Astrocyte (in vitro differentiated cells and primary cell): ENCODE measurements around the gene PADI2. TPM values are rescaled to one million over a fixed set of nuclear protein-coding genes. Genes with fewer than 3 reads are reported as not detected.

ENCODE experiments used
- DNase-seq: peaks from one replicate; pipeline ENCODE4 v3.0.0-alpha.2; 2010; ENCODE audit warnings: low read depth
- FAIRE-seq: peaks from 2 replicates; lab custom pipeline; 2011; peaks lifted over from hg19 to GRCh38; lab: Jason Lieb, UNC
- H2AFZ ChIP-seq: 2 replicates; pipeline ENCODE4 v1.6.0; 2012; ENCODE audit warnings: low read depth, low read length, inconsistent platforms
- H3K27ac ChIP-seq: 2 replicates; pipeline ENCODE4 v1.5.1; 2011; ENCODE audit warnings: low read depth, low read length, inconsistent platforms
- H3K27me3 ChIP-seq: 2 replicates; pipeline ENCODE4 v1.6.0; 2011; ENCODE audit warnings: low read length, inconsistent platforms; ENCODE audit not compliant: insufficient read depth
- H3K36me3 ChIP-seq: 2 replicates; pipeline ENCODE4 v1.5.1; 2011; ENCODE audit warnings: low read length, inconsistent platforms; ENCODE audit not compliant: insufficient read depth
- H3K4me1 ChIP-seq: 2 replicates; pipeline ENCODE4 v1.5.1; 2011; ENCODE audit warnings: low read length, inconsistent platforms; ENCODE audit not compliant: insufficient read depth
- H3K4me2 ChIP-seq: 2 replicates; pipeline ENCODE4 v1.6.0; 2012; ENCODE audit warnings: low read length, inconsistent platforms
- H3K4me3 ChIP-seq: 2 replicates; pipeline ENCODE4 v1.5.1; 2011; ENCODE audit warnings: low read depth, mild to moderate bottlenecking, low read length, inconsistent platforms; ENCODE audit not compliant: insufficient read depth
- H3K79me2 ChIP-seq: 2 replicates; pipeline ENCODE4 v1.6.0; 2012; ENCODE audit warnings: mild to moderate bottlenecking, low read length, inconsistent platforms; ENCODE audit not compliant: insufficient read depth
- H3K9ac ChIP-seq: 2 replicates; pipeline ENCODE4 v1.6.0; 2012; ENCODE audit warnings: mild to moderate bottlenecking, low read length, inconsistent platforms
- H3K9me3 ChIP-seq: 2 replicates; pipeline ENCODE4 v1.5.1; 2012; ENCODE audit warnings: low read depth, mild to moderate bottlenecking, low read length, inconsistent platforms; ENCODE audit not compliant: insufficient read depth
- H4K20me1 ChIP-seq: 2 replicates; pipeline ENCODE4 v1.6.0; 2012; ENCODE audit warnings: low read length, inconsistent platforms; ENCODE audit not compliant: insufficient read depth
- H3K27ac Mint-ChIP-seq: one replicate; pipeline ENCODE4 v1.8.0; 2021; ENCODE audit warnings: mild to moderate bottlenecking, mixed read lengths; ENCODE audit not compliant: unreplicated experiment
- H3K27me3 Mint-ChIP-seq: one replicate; pipeline ENCODE4 v1.8.0; 2021; ENCODE audit warnings: low read depth, mixed read lengths; ENCODE audit not compliant: unreplicated experiment
- H3K36me3 Mint-ChIP-seq: one replicate; pipeline ENCODE4 v1.8.0; 2021; ENCODE audit warnings: low read depth, mixed read lengths; ENCODE audit not compliant: unreplicated experiment
- H3K4me1 Mint-ChIP-seq: one replicate; pipeline ENCODE4 v1.8.0; 2021; ENCODE audit warnings: low read depth, mixed read lengths; ENCODE audit not compliant: unreplicated experiment
- H3K4me3 Mint-ChIP-seq: one replicate; pipeline ENCODE4 v1.8.0; 2021; ENCODE audit warnings: mild to moderate bottlenecking, moderate library complexity, mixed read lengths; ENCODE audit not compliant: unreplicated experiment
- H3K9me3 Mint-ChIP-seq: one replicate; pipeline ENCODE4 v1.8.0; 2021; ENCODE audit warnings: mild to moderate bottlenecking, mixed read lengths; ENCODE audit not compliant: unreplicated experiment
- EZH2 ChIP-seq: IDR thresholded peaks from 2 replicates; pipeline ENCODE4 v1.6.1; 2012; ENCODE audit warnings: mild to moderate bottlenecking, low read length, inconsistent platforms; ENCODE audit not compliant: insufficient read depth
- total RNA-seq: library from RNA; stranded (reverse); gene quantifications from 2 replicates; pipeline ENCODE4 v1.2.1, GENCODE V29; 2021
- TF ChIP-seq, protein P1 (sequence below): IDR thresholded peaks from 2 replicates; pipeline ENCODE4 v1.5.1; 2011; ENCODE audit warnings: low read depth, mild to moderate bottlenecking, inconsistent platforms, low read length, moderate library complexity; ENCODE audit not compliant: insufficient read depth

The PADI2 gene
- total RNA-seq, 1 donor from 2014 or later: 0.48 TPM

DNA sequence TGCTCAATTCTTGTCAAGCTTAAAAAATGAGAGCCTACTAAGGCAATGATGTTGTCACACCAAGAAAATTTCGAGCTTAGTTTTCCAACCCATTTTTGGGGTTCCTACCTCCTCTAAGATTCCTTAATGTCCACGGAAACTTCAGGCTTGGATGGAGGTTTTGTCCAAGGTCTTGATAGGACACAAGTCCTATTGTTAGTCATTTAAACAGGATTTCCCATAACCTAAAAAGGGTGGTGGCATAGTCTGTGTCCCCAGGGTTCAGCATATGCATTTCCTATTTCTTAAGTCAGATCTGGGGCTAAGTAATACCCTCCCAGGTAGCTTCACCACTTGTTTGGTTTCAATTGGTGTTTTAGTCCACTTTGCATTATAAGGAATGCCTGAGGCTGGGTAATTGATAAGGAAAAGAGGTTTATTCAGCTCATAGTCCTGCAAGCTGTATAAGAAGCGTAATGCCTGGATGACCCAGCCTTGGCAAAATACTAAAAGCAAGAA is 10.9 kb upstream of the PADI2 start:
- Mint-ChIP-seq H3K36me3 (peaks cover 2% of the 10 kb centered on the region), H3K27ac (no peak overlapping the region), H3K4me1 (peaks cover 11% of the 10 kb centered on the region), H3K4me3 (no peak overlapping the region), H3K27me3 (peaks cover 3% of the 10 kb centered on the region), H3K9me3 (no peaks in the 10 kb centered on the region)
- Histone ChIP-seq H3K9ac (no peak overlapping the region), H3K79me2 (no peaks in the 10 kb centered on the region), H3K36me3 (no peaks in the 10 kb centered on the region), H3K4me1 (peaks cover 26% of the 10 kb centered on the region), H3K27me3 (no peaks in the 10 kb centered on the region), H3K4me2 (no peak overlapping the region), H4K20me1 (no peaks in the 10 kb centered on the region), H2AFZ (no peak overlapping the region), H3K9me3 (no peaks in the 10 kb centered on the region), H3K27ac (no peak overlapping the region), H3K4me3 (no peak overlapping the region)
- no peak for DNase-seq
- no peak for TF ChIP-seq EZH2
- TF ChIP-seq, protein P1, sequence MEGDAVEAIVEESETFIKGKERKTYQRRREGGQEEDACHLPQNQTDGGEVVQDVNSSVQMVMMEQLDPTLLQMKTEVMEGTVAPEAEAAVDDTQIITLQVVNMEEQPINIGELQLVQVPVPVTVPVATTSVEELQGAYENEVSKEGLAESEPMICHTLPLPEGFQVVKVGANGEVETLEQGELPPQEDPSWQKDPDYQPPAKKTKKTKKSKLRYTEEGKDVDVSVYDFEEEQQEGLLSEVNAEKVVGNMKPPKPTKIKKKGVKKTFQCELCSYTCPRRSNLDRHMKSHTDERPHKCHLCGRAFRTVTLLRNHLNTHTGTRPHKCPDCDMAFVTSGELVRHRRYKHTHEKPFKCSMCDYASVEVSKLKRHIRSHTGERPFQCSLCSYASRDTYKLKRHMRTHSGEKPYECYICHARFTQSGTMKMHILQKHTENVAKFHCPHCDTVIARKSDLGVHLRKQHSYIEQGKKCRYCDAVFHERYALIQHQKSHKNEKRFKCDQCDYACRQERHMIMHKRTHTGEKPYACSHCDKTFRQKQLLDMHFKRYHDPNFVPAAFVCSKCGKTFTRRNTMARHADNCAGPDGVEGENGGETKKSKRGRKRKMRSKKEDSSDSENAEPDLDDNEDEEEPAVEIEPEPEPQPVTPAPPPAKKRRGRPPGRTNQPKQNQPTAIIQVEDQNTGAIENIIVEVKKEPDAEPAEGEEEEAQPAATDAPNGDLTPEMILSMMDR: no peak
- no peak for FAIRE-seq

DNA sequence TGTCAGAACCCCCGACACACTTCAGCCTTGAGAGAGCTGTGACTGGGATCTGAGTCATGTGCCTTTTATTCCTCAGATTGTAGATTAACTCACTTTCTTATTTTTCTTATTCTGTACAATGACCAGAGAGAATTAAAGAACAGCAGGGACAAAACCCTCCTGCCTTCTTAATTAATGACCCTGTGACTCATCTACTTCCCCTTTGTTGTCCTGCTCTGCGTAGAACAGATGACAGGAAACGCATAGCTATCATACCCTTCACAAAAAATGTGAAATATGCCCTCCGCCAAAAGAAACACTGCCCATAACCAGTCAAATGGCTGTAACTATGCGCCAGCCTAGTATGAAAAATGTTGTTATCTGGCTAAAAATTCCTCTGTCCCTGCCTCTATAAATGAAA is 9.1 kb upstream of the PADI2 start:
- H3K4me2 ChIP-seq: peak overlapping the region; percentile 31
- H3K27me3 Mint-ChIP-seq: peaks cover 3% of the 10 kb centered on the region

DNA sequence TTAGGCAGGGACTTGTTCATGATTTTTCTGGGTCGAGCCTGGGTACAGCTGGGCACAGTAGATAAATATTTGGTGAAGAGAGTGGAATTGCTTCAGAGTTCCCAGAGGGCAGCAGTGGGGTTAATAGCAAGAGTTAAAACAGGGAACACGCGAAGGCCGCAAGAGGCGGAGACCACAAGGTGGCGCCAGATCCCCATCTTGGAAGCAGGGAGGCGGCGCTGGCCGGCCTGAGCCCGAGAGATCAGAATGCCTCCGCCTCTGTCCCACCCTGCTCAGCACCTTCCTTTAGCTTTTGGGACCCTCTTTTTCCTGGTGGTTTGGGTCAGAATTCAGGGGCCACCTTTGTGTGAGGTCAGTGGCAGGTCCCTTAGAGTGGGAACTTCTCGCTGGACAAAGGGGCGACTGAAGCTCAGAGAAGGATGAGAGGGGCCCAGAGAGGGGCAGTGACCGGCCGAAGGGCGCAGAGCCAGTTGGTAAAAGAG is 6.5 kb upstream of the PADI2 start:
- no peak overlapping the region for H3K9ac ChIP-seq
- no peak overlapping the region for H3K4me3 ChIP-seq
- TF ChIP-seq EZH2: no peak
- TF ChIP-seq, protein P1: peak; percentile 84
- peak overlapping the region; percentile 17 for H3K27ac Mint-ChIP-seq
- H3K4me2 ChIP-seq: no peak overlapping the region
- no peaks in the 10 kb centered on the region for H3K9me3 Mint-ChIP-seq
- no peaks in the 10 kb centered on the region for H3K79me2 ChIP-seq
- H3K27ac ChIP-seq: no peak overlapping the region
- H4K20me1 ChIP-seq: no peaks in the 10 kb centered on the region
- FAIRE-seq: no peak
- H3K36me3 Mint-ChIP-seq: no peaks in the 10 kb centered on the region
- H3K4me3 Mint-ChIP-seq: no peak overlapping the region
- H2AFZ ChIP-seq: peak overlapping the region; percentile 50
- H3K27me3 Mint-ChIP-seq: peaks cover 12% of the 10 kb centered on the region
- H3K27me3 ChIP-seq: no peaks in the 10 kb centered on the region
- peak; percentile 32 for DNase-seq
- no peaks in the 10 kb centered on the region for H3K9me3 ChIP-seq
- peaks cover 19% of the 10 kb centered on the region for H3K4me1 Mint-ChIP-seq
- H3K4me1 ChIP-seq: peaks cover 48% of the 10 kb centered on the region
- no peaks in the 10 kb centered on the region for H3K36me3 ChIP-seq

More for the DNA sequence above, 9.1 kb upstream of the PADI2 start:
- H4K20me1 ChIP-seq: no peaks in the 10 kb centered on the region
- Mint-ChIP-seq H3K36me3 (peaks cover 2% of the 10 kb centered on the region), H3K4me1 (peaks cover 11% of the 10 kb centered on the region), H3K27ac (peak overlapping the region; percentile 66), H3K9me3 (no peaks in the 10 kb centered on the region), H3K4me3 (no peak overlapping the region)
- H3K27me3 ChIP-seq: no peaks in the 10 kb centered on the region
- DNase-seq (peak; percentile 99), FAIRE-seq (peak; percentile 91)
- no peak for TF ChIP-seq EZH2
- TF ChIP-seq, protein P1: no peak
- H3K9me3 ChIP-seq: no peaks in the 10 kb centered on the region
- H3K4me3 ChIP-seq: no peak overlapping the region
- H3K4me1 ChIP-seq: peaks cover 26% of the 10 kb centered on the region
- H2AFZ ChIP-seq: no peak overlapping the region
- no peaks in the 10 kb centered on the region for H3K79me2 ChIP-seq
- H3K36me3 ChIP-seq: no peaks in the 10 kb centered on the region
- peak overlapping the region; percentile 83 for H3K27ac ChIP-seq
- no peak overlapping the region for H3K9ac ChIP-seq
